ENCODE measurements around the gene FAM217A.

Gene FAM217A

DNA sequence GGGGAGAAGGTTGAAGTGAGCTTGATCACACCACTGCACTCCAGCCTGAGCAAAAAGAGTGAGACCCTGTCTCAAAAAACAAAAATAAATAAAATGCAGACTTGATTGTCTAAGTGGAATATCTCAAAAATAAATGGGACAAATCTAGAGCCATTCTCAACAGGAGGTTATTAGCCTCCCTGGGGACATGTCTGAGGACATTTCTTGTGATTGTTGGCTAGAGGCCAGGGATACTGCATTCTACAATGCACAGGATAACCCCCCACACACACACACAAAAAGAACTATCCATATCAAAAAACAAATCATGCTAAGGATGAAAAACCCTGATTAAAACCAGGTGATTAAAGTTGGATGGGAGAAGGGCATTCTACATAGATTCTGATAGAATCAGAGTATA is 37.5 kb downstream of the FAM217A start:
- Histone ChIP-seq H3K4me2 (ENCODE audit: low read length) (no peak overlapping the region), H3K4me1 (ENCODE audit: insufficient read depth, low read length, severe bottlenecking) (no peaks in the 10 kb centered on the region), H3K79me2 (ENCODE audit: insufficient read depth, low read length) (peaks cover 15% of the 10 kb centered on the region), H3K36me3 (ENCODE audit: insufficient read depth, low read length) (peaks cover 92% of the 10 kb centered on the region), H4K20me1 (ENCODE audit: insufficient read depth, low read length) (0 out of 2 replicates have a peak, but pooled peaks cover 3% of the 10 kb centered on the region), H2AFZ (ENCODE audit: low read length) (no peak overlapping the region), H3F3A (ENCODE audit: insufficient read depth, low read length) (no peaks in the 10 kb centered on the region), H3K9me2 (ENCODE audit: low read depth, low read length) (no peaks in the 10 kb centered on the region), H3K4me3 (ENCODE audit: low read depth, low read length, poor library complexity, severe bottlenecking) (no peak overlapping the region), H3K27me3 (ENCODE audit: insufficient read depth, low read length) (no peaks in the 10 kb centered on the region), H3K9me3 (ENCODE audit: low read length) (no peaks in the 10 kb centered on the region), H3K27ac (ENCODE audit: low read depth, low read length, poor library complexity, severe bottlenecking) (no peak overlapping the region), H3K9ac (ENCODE audit: low read length) (no peak overlapping the region)
- TF ChIP-seq EZH2 (IDR thresholded peaks at IDR 0.05; ENCODE audit: borderline replicate concordance, low read length) (no peak), CTCF (IDR thresholded peaks at IDR 0.05; ENCODE audit: low read length) (no peak)

GRCh38 chr6:4039348-4039747 is 39.6 kb downstream of the FAM217A start:
- no peaks in the 10 kb centered on the region for H3F3A ChIP-seq (ENCODE audit: insufficient read depth, low read length)
- H2AFZ ChIP-seq (ENCODE audit: low read length), result no peak overlapping the region
- TF ChIP-seq CTCF (IDR thresholded peaks at IDR 0.05; ENCODE audit: low read length) (no peak), EZH2 (IDR thresholded peaks at IDR 0.05; ENCODE audit: borderline replicate concordance, low read length) (no peak)
- 0 out of 2 replicates have a peak, but pooled peaks cover 3% of the 10 kb centered on the region for H4K20me1 ChIP-seq (ENCODE audit: insufficient read depth, low read length)
- no peaks in the 10 kb centered on the region for H3K27me3 ChIP-seq (ENCODE audit: insufficient read depth, low read length)
- H3K4me1 ChIP-seq (ENCODE audit: insufficient read depth, low read length, severe bottlenecking), result no peaks in the 10 kb centered on the region
- no peak overlapping the region for H3K4me3 ChIP-seq (ENCODE audit: low read depth, low read length, poor library complexity, severe bottlenecking)
- H3K9ac ChIP-seq (ENCODE audit: low read length), result no peak overlapping the region
- peaks cover 83% of the 10 kb centered on the region for H3K36me3 ChIP-seq (ENCODE audit: insufficient read depth, low read length)
- H3K4me2 ChIP-seq (ENCODE audit: low read length), result no peak overlapping the region
- H3K27ac ChIP-seq (ENCODE audit: low read depth, low read length, poor library complexity, severe bottlenecking), result no peak overlapping the region
- peaks cover 27% of the 10 kb centered on the region for H3K79me2 ChIP-seq (ENCODE audit: insufficient read depth, low read length)
- H3K9me3 ChIP-seq (ENCODE audit: low read length), result no peaks in the 10 kb centered on the region
- no peaks in the 10 kb centered on the region for H3K9me2 ChIP-seq (ENCODE audit: low read depth, low read length)

GRCh38 chr6:4036581-4036980 is 42.4 kb downstream of the FAM217A start:
- no peak overlapping the region for H3K4me3 ChIP-seq (ENCODE audit: low read depth, low read length, poor library complexity, severe bottlenecking)
- H3F3A ChIP-seq (ENCODE audit: insufficient read depth, low read length), result no peaks in the 10 kb centered on the region
- H3K79me2 ChIP-seq (ENCODE audit: insufficient read depth, low read length), result peaks cover 54% of the 10 kb centered on the region
- no peaks in the 10 kb centered on the region for H3K9me3 ChIP-seq (ENCODE audit: low read length)
- TF ChIP-seq CTCF (IDR thresholded peaks at IDR 0.05; ENCODE audit: low read length) (no peak), EZH2 (IDR thresholded peaks at IDR 0.05; ENCODE audit: borderline replicate concordance, low read length) (no peak)
- no peaks in the 10 kb centered on the region for H3K9me2 ChIP-seq (ENCODE audit: low read depth, low read length)
- H3K4me1 ChIP-seq (ENCODE audit: insufficient read depth, low read length, severe bottlenecking), result no peaks in the 10 kb centered on the region
- no peak overlapping the region for H3K4me2 ChIP-seq (ENCODE audit: low read length)
- H3K36me3 ChIP-seq (ENCODE audit: insufficient read depth, low read length), result peaks cover 81% of the 10 kb centered on the region
- H4K20me1 ChIP-seq (ENCODE audit: insufficient read depth, low read length), result no peaks in the 10 kb centered on the region
- no peaks in the 10 kb centered on the region for H3K27me3 ChIP-seq (ENCODE audit: insufficient read depth, low read length)
- H3K27ac ChIP-seq (ENCODE audit: low read depth, low read length, poor library complexity, severe bottlenecking), result no peak overlapping the region
- no peak overlapping the region for H3K9ac ChIP-seq (ENCODE audit: low read length)
- no peak overlapping the region for H2AFZ ChIP-seq (ENCODE audit: low read length)

All from OCI-LY1 (cell line).